Psoas muscle (tissue), 8 donors: ENCODE data around the gene CDKN3. TPM values are rescaled to one million over a fixed set of nuclear protein-coding genes. Genes with fewer than 3 reads are reported as not detected.
"Not testable (repeated sequence)": the region's sequence is repeated elsewhere in the genome, so short reads cannot be mapped to it uniquely, and the experiment has no call there.

Experiments
- ATAC-seq, 4 donors: fragments of 200-7000 bp; cut with Tn5 transposase; one replicate each; pipeline ENCODE4 v1.9.1; 2020; ENCODE audit warnings: moderate library complexity in 3 of 4, mild to moderate bottlenecking in 2 of 4
- DNase-seq, 2 donors: peaks; one replicate each; pipeline ENCODE4 v3.0.0-alpha.2; 2020
- H3K27ac ChIP-seq: fragments of 200-600 bp; one replicate; pipeline ENCODE4 v1.8.0; 2022
- H3K27me3 ChIP-seq, 3 donors: fragments of 200-600 bp in 1 of 3; one replicate each; pipeline versions ENCODE4 v1.6.1 to v1.8.0; 2013 to 2022; ENCODE audit warnings: low read length in 2 of 3, mild to moderate bottlenecking in 2 of 3, moderate library complexity in 1 of 3; ENCODE audit not compliant: insufficient read depth in 3 of 3
- H3K36me3 ChIP-seq, 2 donors: fragments of 200-600 bp in 1 of 2; one replicate each; pipeline versions ENCODE4 v1.6.1 to v1.8.0; 2013 to 2022; ENCODE audit warnings: low read depth in 1 of 2, mild to moderate bottlenecking in 1 of 2, moderate library complexity in 1 of 2; ENCODE audit not compliant: insufficient read depth in 1 of 2
- H3K4me1 ChIP-seq: fragments of 200-600 bp; one replicate; pipeline ENCODE4 v1.8.0; 2022
- H3K4me3 ChIP-seq: fragments of 200-600 bp; one replicate; pipeline ENCODE4 v1.8.0; 2022; ENCODE audit warnings: mild to moderate bottlenecking
- H3K9me3 ChIP-seq: fragments of 200-600 bp; one replicate; pipeline ENCODE4 v1.8.0; 2022
- WGBS, 3 donors: extraction: QIAGEN DNeasy Blood & Tissue Kit; methylation state at CpG; one replicate each; pipeline versions ENCODE4 v1.1.6 to v1.1.7; 2013; 5-methylcytosine and 5-hydroxymethylcytosine counted together
- intact Hi-C, 2 donors: fragments of 100-400 bp; cut with DNase I; formaldehyde crosslinking; loops; one replicate each; pipeline versions ENCODE4 v1.11.0 to v1.14.2; 2022
- polyA plus RNA-seq, 3 donors: library from polyadenylated mRNA; stranded (reverse); fragments of 200-250 nt; gene quantifications; one replicate each; pipeline ENCODE4 v1.2.3, GENCODE V29; 2013
- total RNA-seq, 4 donors: library from RNA; stranded (reverse); fragmentation: NEBNext Ultra II Directional in 2 of 4; extraction: Animal tissue kit (Norgen Biotek cat#: 25700) in 2 of 4; gene quantifications; one replicate each; pipeline versions ENCODE4 v1.2.1 to v1.2.4, GENCODE V29; 2021 to 2023
- TF ChIP-seq, protein P1 (sequence below): fragments of 200-600 bp; IDR thresholded peaks from one replicate; pipeline ENCODE4 v1.8.0; 2022; ENCODE audit warnings: antibody characterized with exemption
- donor health status: healthy with polysubstance abuse.
- donor health status: DM: no; HTN: no; CAD: no; lungs with moderate emphysema.
- donor health status: Bipolar disorder and iron deficiency.
- donor health status: healthy.
- donor health status: DM: yes; HTN: yes; CAD: no.
- donor health status: DM: no; HTN: no; CAD: no.
- donor health status: DM: no; HTN: no; CAD: no.
- donor health status: DM: yes; HTN: yes; CAD: no.

The CDKN3 gene
- total and polyA plus RNA-seq, 7 donors: 1.4 to 6.0 (median 1.9) TPM

DNA sequence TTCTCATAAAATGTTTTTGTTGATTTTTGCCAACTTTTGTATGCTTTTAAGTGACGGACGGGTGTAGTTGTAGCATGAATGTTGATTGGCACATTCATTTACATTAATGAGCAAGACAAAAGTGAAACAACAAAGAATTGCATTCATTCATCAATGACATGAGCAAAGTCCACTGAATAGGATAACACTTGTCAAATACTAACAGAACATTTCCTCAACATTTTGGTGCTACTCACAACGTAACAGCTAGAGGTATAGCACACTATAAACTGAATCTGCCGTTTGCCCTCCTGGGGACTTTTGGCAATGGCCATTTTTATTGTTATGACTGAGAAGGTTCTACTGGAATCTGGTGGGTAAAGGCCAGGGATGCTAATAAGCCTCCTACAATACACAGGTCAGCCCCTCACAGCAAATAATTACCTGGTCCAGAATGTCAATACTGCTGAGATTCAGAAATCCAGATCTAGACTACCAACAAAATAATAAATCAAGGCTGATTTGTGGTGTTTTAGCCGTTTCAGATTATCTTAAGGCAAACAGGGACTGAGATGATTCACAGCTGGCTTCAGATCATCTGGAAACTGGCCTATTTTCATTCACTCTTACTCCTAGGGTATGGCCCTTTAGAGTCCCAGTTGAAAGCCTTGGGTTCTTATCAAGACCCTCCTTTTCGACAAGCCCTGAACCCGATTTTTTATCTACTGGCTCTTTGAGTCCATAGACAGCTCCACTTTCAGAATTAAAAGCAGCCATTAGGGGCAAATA, 22.5 kb upstream of the CDKN3 start:
- Histone ChIP-seq H3K27ac (no peak overlapping the region), H3K36me3 (no peaks in the 10 kb centered on the region), H3K27me3 (no peaks in the 10 kb centered on the region), H3K4me3 (no peak overlapping the region), H3K9me3 (no peaks in the 10 kb centered on the region), H3K4me1 (no peaks in the 10 kb centered on the region)
- WGBS, 3 donors: 67 to 69% (median 68%) methylated on average over 7 of the region's 7 CpGs
- intact Hi-C loops: no loop called here
- TF ChIP-seq, protein P1, sequence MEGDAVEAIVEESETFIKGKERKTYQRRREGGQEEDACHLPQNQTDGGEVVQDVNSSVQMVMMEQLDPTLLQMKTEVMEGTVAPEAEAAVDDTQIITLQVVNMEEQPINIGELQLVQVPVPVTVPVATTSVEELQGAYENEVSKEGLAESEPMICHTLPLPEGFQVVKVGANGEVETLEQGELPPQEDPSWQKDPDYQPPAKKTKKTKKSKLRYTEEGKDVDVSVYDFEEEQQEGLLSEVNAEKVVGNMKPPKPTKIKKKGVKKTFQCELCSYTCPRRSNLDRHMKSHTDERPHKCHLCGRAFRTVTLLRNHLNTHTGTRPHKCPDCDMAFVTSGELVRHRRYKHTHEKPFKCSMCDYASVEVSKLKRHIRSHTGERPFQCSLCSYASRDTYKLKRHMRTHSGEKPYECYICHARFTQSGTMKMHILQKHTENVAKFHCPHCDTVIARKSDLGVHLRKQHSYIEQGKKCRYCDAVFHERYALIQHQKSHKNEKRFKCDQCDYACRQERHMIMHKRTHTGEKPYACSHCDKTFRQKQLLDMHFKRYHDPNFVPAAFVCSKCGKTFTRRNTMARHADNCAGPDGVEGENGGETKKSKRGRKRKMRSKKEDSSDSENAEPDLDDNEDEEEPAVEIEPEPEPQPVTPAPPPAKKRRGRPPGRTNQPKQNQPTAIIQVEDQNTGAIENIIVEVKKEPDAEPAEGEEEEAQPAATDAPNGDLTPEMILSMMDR: no peak
- DNase-seq (no peak), ATAC-seq (no peak)

DNA sequence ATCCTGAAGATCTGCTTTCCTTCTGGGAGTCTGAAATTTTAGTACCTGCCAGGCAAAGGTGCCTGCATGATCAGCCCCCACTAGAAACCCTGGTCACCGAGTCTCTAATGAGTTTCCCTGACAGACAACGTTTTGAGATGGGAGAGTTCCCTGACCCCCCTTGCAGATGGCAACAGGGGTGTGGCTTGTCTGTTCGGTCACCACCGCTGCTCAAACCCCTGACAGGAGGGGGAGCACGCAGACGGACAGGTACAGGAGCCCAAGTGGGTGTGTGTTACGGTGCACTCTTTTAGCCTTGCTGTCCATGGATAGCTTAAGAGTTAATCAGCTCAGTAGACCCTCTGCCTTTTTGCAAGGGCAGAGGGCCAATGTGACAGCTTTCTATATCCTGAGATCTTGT, 19.3 kb upstream of the CDKN3 start:
- whole genome bisulfite sequencing, 3 donors: 34 to 41% (median 40%) methylated on average over 7 of the region's 7 CpGs
- no peaks in the 10 kb centered on the region for H3K9me3 ChIP-seq
- H3K4me3 ChIP-seq: no peak overlapping the region
- TF ChIP-seq, protein P1: no peak
- H3K36me3 ChIP-seq: no peaks in the 10 kb centered on the region
- no peak for ATAC-seq
- H3K27me3 ChIP-seq: no peaks in the 10 kb centered on the region
- intact Hi-C loops: no loop called here
- H3K27ac ChIP-seq: no peak overlapping the region
- DNase-seq: no peak
- H3K4me1 ChIP-seq: no peaks in the 10 kb centered on the region

DNA sequence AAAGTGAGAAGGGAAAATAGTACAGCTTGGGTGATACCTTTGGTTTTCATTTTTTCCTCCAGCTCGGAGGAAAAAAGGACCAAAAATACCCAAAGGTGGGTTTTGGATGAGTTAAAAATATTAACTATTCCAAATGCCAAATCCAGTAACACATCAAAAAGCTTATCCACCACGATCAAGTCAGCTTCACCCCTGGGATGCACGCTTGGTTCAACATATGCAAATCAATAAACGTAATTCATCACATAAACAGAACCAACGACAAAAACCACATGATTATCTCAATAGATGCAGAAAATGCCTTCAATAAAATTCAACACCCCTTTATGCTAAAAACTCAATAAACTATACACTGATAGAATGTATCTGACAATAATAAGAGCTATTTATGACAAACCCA, 17.9 kb upstream of the CDKN3 start:
- H3K36me3 ChIP-seq, H3K4me3 ChIP-seq, H3K9me3 ChIP-seq, intact Hi-C loops, H3K27me3 ChIP-seq, DNase-seq, H3K4me1 ChIP-seq, ATAC-seq, H3K27ac ChIP-seq: not testable (repeated sequence)
- WGBS, 3 donors: 75 to 82% (median 81%) methylated on average over 5 of the region's 5 CpGs

DNA sequence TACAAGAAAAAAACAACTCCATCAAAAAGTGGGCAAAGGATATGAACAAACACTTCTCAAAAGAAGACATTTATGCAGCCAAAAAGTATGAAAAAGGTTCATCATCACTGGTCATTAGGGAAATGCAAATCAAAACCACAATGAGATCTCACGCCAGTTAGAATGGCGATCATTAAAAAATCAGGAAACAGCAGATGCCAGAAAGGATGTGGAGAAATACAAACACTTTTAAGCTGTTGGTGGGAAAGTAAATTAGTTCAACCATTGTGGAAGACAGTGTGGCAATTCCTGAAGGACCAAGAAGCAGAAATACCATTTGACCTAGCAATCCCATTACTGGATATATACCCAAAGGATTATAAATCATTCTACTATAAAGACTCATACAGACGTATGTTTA, 16.2 kb upstream of the CDKN3 start:
- WGBS, 3 donors: 53 to 62% (median 58%) methylated on average over 3 of the region's 3 CpGs
- H3K27ac ChIP-seq, H3K4me3 ChIP-seq, H3K27me3 ChIP-seq, H3K4me1 ChIP-seq, ATAC-seq, H3K9me3 ChIP-seq, DNase-seq, H3K36me3 ChIP-seq, intact Hi-C loops: not testable (repeated sequence)

DNA sequence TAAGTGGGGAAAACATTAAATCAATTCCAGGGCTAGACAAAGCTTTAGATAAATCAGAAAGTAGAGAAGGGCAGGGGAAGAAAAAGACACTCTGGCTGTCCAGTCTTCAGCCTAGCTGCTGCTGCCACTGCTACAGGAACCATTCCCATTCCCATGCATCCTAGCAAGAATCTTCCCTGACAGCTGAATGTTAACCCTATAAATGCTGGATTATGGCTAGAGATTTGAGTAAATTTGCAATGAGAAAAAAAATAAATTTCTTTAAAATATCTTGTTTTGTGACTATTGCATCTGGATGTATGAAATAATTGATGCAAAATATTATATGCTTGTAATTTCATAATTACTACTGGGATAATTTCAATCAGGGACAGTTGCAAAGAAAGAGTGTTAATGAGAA, 15.0 kb upstream of the CDKN3 start:
- TF ChIP-seq, protein P1: no peak
- no peak overlapping the region for H3K27ac ChIP-seq
- peaks cover 0 to 3% (median 0%) of the 10 kb centered on the region in 3 donors for H3K27me3 ChIP-seq
- DNase-seq: no peak
- H3K36me3 ChIP-seq: no peaks in the 10 kb centered on the region
- H3K9me3 ChIP-seq: no peaks in the 10 kb centered on the region
- H3K4me1 ChIP-seq: no peaks in the 10 kb centered on the region
- no peak overlapping the region for H3K4me3 ChIP-seq
- intact Hi-C loops: no loop called here
- no peak for ATAC-seq

DNA sequence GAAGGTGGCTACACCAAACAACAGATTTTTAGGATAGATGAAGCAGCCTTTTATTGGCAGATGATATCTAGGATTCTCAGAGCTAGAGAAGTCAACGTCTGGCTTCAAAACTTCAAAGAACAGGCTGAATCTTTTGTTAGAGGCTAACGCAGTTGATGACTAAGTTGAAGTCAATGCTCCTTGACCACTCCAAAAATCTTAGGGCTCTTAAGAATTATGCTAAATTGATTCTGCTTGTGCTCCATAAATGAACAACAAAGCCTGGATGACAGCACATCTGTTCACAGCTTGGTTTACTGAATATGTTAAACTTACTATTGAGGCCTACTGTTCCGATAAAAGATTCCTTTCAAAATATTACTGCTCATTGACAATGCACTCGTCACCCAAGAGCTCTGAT, 13.0 kb upstream of the CDKN3 start:
- ATAC-seq: no peak
- TF ChIP-seq, protein P1: no peak
- no peak for DNase-seq
- Histone ChIP-seq H3K27ac (no peak overlapping the region), H3K4me1 (no peaks in the 10 kb centered on the region), H3K36me3 (no peaks in the 10 kb centered on the region), H3K4me3 (no peak overlapping the region), H3K27me3 (peaks cover 0 to 7% (median 3%) of the 10 kb centered on the region in 3 donors), H3K9me3 (no peaks in the 10 kb centered on the region)
- WGBS, 3 donors: 89 to 91% (median 91%) methylated on average over 4 of the region's 4 CpGs
- intact Hi-C loops: no loop called here
